Fibroblast of lung (primary cell): ENCODE results near the gene OR14A16.

ENCODE experiments used
- CTCF ChIP-seq, 2 donors: IDR thresholded peaks in 1 of 2; conservative IDR thresholded peaks in 1 of 2; 1 replicate in 1 of 2; 2 replicates in 1 of 2; pipeline ENCODE4 v1.5.1; 2011 to 2012; ENCODE audit warnings: low read length in 2 of 2, control low read depth in 1 of 2, inconsistent platforms in 1 of 2, low read depth in 1 of 2, mild to moderate bottlenecking in 1 of 2
- EZH2 ChIP-seq: IDR thresholded peaks from 2 replicates; pipeline ENCODE4 v1.5.1; 2012; ENCODE audit warnings: low read length, control low read depth, mild to moderate bottlenecking; ENCODE audit errors: missing control alignments

GRCh38 chr1:247864644-247865043, 40.7 kb upstream of the OR14A16 start:
- TF ChIP-seq CTCF (conservative IDR thresholded peaks at IDR 0.05 in 1 of 2, IDR thresholded peaks at IDR 0.05 in 1 of 2; ENCODE audit: low read depth in 1 of 2, low read length in 2 of 2) (no peak), EZH2 (no peak)
